Tibial artery (tissue), 4 donors: ENCODE data around the gene GRM7.

Experiments
- DNase-seq, 2 donors: peaks; one replicate each; pipeline ENCODE4 v3.0.0-alpha.2; 2019
- H3K27ac ChIP-seq, 2 donors: fragments of 200-600 bp; sonication (generic) in 1 of 2; 1 replicate in 1 of 2; 2 replicates in 1 of 2; pipeline ENCODE4 v1.5.1; 2018 to 2019; ENCODE audit warnings: mild to moderate bottlenecking in 1 of 2
- H3K27me3 ChIP-seq, 2 donors: fragments of 200-600 bp; sonication (generic) in 1 of 2; one replicate each; pipeline versions ENCODE4 v1.5.1 to v1.6.0; 2016 to 2019
- H3K36me3 ChIP-seq, 3 donors: fragments of 200-600 bp; sonication (generic) in 2 of 3; one replicate each; pipeline ENCODE4 v1.5.1; 2016 to 2019; ENCODE audit warnings: mild to moderate bottlenecking in 2 of 3
- H3K4me1 ChIP-seq, 4 donors: fragments of 200-600 bp; sonication (generic) in 2 of 4; 1 replicate in 3 of 4; 2 replicates in 1 of 4; pipeline ENCODE4 v1.5.1; 2016 to 2019
- H3K4me3 ChIP-seq, 2 donors: fragments of 200-600 bp; sonication (generic) in 1 of 2; 1 replicate in 1 of 2; 2 replicates in 1 of 2; pipeline ENCODE4 v1.5.1; 2018 to 2019; ENCODE audit warnings: mild to moderate bottlenecking in 2 of 2
- H3K9me3 ChIP-seq, 3 donors: fragments of 200-600 bp; sonication (generic) in 1 of 3; one replicate each; pipeline ENCODE4 v1.5.1; 2016 to 2019
- CTCF ChIP-seq, 2 experiments: fragments of 200-600 bp in 1 of 2; fragments of 450-650 bp in 1 of 2; IDR thresholded peaks; one replicate each; pipeline ENCODE4 v1.5.1; 2017 to 2019; ENCODE audit warnings: antibody characterized with exemption in 2 of 2, mild to moderate bottlenecking in 1 of 2, moderate library complexity in 1 of 2
- intact Hi-C: fragments of 100-400 bp; cut with DNase I; formaldehyde crosslinking; loops from one replicate; pipeline ENCODE4 v1.15.0; 2023; ENCODE audit warnings: low total_unique reads

Gene GRM7

GRCh38 chr3:7285505-7285904, 424.6 kb downstream of the GRM7 start:
- intact Hi-C loops = no loop called here
- Histone ChIP-seq H3K36me3 (no peaks in the 10 kb centered on the region), H3K27ac (no peak overlapping the region), H3K9me3 (no peaks in the 10 kb centered on the region), H3K27me3 (no peaks in the 10 kb centered on the region), H3K4me1 (no peaks in the 10 kb centered on the region), H3K4me3 (no peak overlapping the region)
- no peak for DNase-seq
- no peak for TF ChIP-seq CTCF (IDR thresholded peaks at IDR 0.05)

DNA sequence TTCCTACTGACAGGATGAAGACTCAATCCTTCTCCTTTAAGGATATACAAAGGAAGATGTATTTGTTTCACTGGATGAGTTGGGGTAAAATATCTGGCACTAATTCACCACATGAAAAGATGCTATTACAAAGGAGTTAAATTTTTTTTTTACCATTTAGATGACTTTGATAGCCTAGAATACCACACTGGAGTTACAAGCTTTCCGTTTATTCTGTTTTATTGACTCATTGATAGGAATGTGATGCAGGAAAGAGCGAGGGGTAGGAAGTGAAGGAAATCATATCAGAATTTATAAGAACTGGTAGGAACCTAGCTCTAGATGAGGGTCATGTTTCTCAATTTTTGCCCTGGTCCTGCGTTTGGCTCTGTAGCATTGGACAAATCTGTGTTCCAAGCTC, 427.2 kb downstream of the GRM7 start:
- H3K36me3 ChIP-seq = no peaks in the 10 kb centered on the region
- DNase-seq = no peak
- H3K9me3 ChIP-seq = no peaks in the 10 kb centered on the region
- intact Hi-C loops = no loop called here
- no peaks in the 10 kb centered on the region for H3K27me3 ChIP-seq
- no peak overlapping the region for H3K4me3 ChIP-seq
- TF ChIP-seq CTCF (IDR thresholded peaks at IDR 0.05) = no peak
- H3K27ac ChIP-seq = no peak overlapping the region
- no peaks in the 10 kb centered on the region for H3K4me1 ChIP-seq

DNA sequence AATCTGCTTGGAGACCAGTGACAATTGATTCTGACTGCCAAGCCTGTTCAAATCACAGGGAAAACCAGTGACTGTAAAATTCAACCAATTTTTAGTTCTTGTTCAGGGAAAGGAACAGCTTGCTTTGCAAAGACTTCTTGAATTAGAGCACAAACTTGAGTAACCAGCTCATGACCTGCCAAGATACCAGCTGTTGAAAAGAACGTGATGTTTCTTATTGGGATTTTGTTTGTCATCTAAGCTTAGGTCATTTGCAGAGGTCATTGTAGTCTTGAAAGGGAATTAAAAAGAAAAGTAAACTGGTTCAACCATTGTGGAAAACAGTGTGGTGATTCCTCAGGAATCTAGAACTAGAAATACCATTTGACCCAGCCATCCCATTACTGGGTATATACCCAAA, 428.2 kb downstream of the GRM7 start:
- H3K27ac ChIP-seq = no peak overlapping the region
- no peaks in the 10 kb centered on the region for H3K4me1 ChIP-seq
- no peak for DNase-seq
- no peaks in the 10 kb centered on the region for H3K27me3 ChIP-seq
- intact Hi-C loops = no loop called here
- no peak for TF ChIP-seq CTCF (IDR thresholded peaks at IDR 0.05)
- no peaks in the 10 kb centered on the region for H3K36me3 ChIP-seq
- H3K4me3 ChIP-seq = no peak overlapping the region
- no peaks in the 10 kb centered on the region for H3K9me3 ChIP-seq

DNA sequence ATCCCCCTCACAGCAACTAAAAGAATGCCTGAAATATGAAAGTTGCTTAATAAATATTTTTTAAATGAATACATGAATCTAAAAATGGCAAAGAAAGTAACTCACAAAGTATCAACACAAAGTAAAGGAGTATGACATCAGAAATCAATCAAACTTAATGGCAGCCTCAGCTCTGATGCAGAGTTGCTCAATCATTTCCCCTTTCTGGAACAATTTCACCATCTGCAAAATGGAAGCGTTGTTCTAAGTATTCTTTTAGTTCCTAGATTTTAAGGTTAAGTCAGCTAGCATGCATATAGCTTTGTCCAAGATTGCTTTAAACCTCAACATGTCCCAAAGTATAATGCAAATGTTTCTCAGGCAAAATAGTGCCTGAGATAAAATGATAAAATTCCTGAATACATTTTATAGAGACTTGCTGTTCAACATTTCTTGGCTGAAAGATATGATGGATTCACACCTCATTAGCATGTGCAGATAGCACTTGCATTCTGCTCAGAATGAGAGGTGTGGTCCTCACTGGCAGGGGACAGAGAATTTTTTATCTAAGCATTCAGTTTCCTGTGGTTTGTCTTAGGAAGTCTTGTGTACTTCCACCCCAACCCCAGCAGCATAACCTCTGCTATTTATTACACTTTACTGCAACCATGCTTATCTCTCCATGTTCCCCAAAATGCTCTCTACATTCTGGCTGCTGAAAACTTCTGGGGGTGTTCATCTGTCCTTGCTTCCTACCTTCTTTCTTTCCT, 429.3 kb downstream of the GRM7 start:
- no peaks in the 10 kb centered on the region for H3K9me3 ChIP-seq
- no peaks in the 10 kb centered on the region for H3K27me3 ChIP-seq
- no peak for TF ChIP-seq CTCF (IDR thresholded peaks at IDR 0.05)
- H3K36me3 ChIP-seq = no peaks in the 10 kb centered on the region
- H3K4me1 ChIP-seq = no peaks in the 10 kb centered on the region
- no peak for DNase-seq
- intact Hi-C loops = no loop called here
- no peak overlapping the region for H3K4me3 ChIP-seq
- no peak overlapping the region for H3K27ac ChIP-seq

GRCh38 chr3:7292362-7292761, 431.4 kb downstream of the GRM7 start:
- intact Hi-C loops = no loop called here
- Histone ChIP-seq H3K36me3 (no peaks in the 10 kb centered on the region), H3K4me3 (no peak overlapping the region), H3K9me3 (no peaks in the 10 kb centered on the region), H3K27me3 (no peaks in the 10 kb centered on the region), H3K27ac (no peak overlapping the region), H3K4me1 (no peaks in the 10 kb centered on the region)
- DNase-seq = no peak
- TF ChIP-seq CTCF (IDR thresholded peaks at IDR 0.05) = no peak

DNA sequence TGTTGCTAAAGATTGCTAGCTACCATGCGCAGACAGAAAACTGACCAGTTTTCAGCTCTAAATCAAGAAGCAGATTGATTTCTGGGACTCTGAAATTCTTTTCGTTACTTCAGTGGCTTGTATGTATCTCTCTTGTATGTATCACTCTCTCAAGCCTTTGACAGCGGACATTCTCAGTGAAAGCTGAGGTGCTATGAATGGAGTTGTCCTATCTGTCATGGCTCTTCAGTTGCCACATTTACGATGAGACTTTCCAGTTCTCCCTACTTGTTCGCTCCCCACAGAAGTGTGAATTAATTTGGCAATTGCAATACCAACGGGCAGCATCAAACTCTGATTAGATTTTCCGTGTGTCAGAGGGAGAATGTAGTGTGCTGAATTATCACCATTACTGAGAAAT, 432.4 kb downstream of the GRM7 start:
- DNase-seq = no peak
- no peak overlapping the region for H3K27ac ChIP-seq
- intact Hi-C loops = no loop called here

More for the DNA sequence above, 432.4 kb downstream of the GRM7 start:
- Histone ChIP-seq H3K9me3 (no peaks in the 10 kb centered on the region), H3K36me3 (no peaks in the 10 kb centered on the region), H3K27me3 (no peaks in the 10 kb centered on the region), H3K4me1 (no peaks in the 10 kb centered on the region), H3K4me3 (no peak overlapping the region)
- no peak for TF ChIP-seq CTCF (IDR thresholded peaks at IDR 0.05)
